ENCODE results near the gene ADGRD1. TPM values are rescaled to one million over a fixed set of nuclear protein-coding genes. Genes with fewer than 3 reads are reported as not detected.

ADGRD1 gene
- total and polyA plus RNA-seq, 2 of the 8 experiments (the other 6 are each of a cell fraction or from before 2014, with no cell fraction given) = 0.36 to 0.48 TPM

- Histone ChIP-seq H3K79me1 (ENCODE audit: low read depth, low read length) (no peaks in the 10 kb centered on the region), H4K5ac (ENCODE audit: insufficient read length, low read depth, low read length) (no peak overlapping the region), H4K8ac (ENCODE audit: extremely low read depth, insufficient read depth, low read length) (no peak overlapping the region), H3K4ac (replicated peaks; ENCODE audit: insufficient read length, low read depth, low read length) (no peak overlapping the region), H2BK15ac (ENCODE audit: low read length) (no peak overlapping the region), H3K27ac (ENCODE audit: low read depth, low read length) (no peak overlapping the region), H3K18ac (ENCODE audit: extremely low read depth, low read length) (no peak overlapping the region), H3K14ac (ENCODE audit: insufficient read length) (no peak overlapping the region), H3K4me2 (ENCODE audit: insufficient read depth in 1 of 2, low read depth in 2 of 2, low read length in 2 of 2) (no peak overlapping the region), H3K9me3 (ENCODE audit: insufficient read depth in 2 of 2, low read depth in 1 of 2, low read length in 1 of 2) (no peaks in the 10 kb centered on the region; a peak in 2 of 4 replicates), H2AK5ac (ENCODE audit: low read depth, low read length) (no peak overlapping the region), H2BK5ac (ENCODE audit: low read depth, low read length) (no peak overlapping the region), H2BK120ac (replicated peaks; ENCODE audit: low read depth, low read length) (no peak overlapping the region), H2AFZ (ENCODE audit: low read length) (no peak overlapping the region), H3K27me3 (replicated peaks in 1 of 4; ENCODE audit: control insufficient read depth in 3 of 4, extremely low read depth in 1 of 4, insufficient read depth in 3 of 4, low read length in 3 of 4) (no peaks in the 10 kb centered on the region), H4K20me1 (replicated peaks in 1 of 2; ENCODE audit: control insufficient read depth in 1 of 2, insufficient read depth in 2 of 2, low read length in 2 of 2) (no peaks in the 10 kb centered on the region), H3K9ac (replicated peaks in 1 of 4; ENCODE audit: extremely low read depth in 1 of 4, low read depth in 3 of 4, low read length in 3 of 4) (no peak overlapping the region), H3K23ac (ENCODE audit: insufficient read length) (no peak overlapping the region), H3K4me3 (ENCODE audit: extremely low read depth in 1 of 4, insufficient read depth in 2 of 4, low read depth in 3 of 4, low read length in 4 of 4) (no peak overlapping the region), H2BK20ac (ENCODE audit: low read length) (no peak overlapping the region), H3K56ac (replicated peaks; ENCODE audit: insufficient read length, low read depth, low read length) (no peak overlapping the region), H2BK12ac (ENCODE audit: low read depth, low read length) (no peak overlapping the region), H4K91ac (replicated peaks; ENCODE audit: insufficient read length, low read length) (no peak overlapping the region), H3K79me2 (ENCODE audit: control insufficient read depth in 1 of 2, insufficient read depth in 2 of 2, low read length in 2 of 2) (no peaks in the 10 kb centered on the region), H3K36me3 (ENCODE audit: control insufficient read depth in 2 of 4, insufficient read depth in 4 of 4, low read length in 3 of 4) (no peaks in the 10 kb centered on the region), H3K23me2 (ENCODE audit: low read depth, low read length) (no peaks in the 10 kb centered on the region), H3K4me1 (replicated peaks in 1 of 4; ENCODE audit: control insufficient read depth in 3 of 4, insufficient read depth in 4 of 4, low read length in 3 of 4) (no peaks in the 10 kb centered on the region)
- DNase-seq (ENCODE audit: low read depth in 1 of 2, low spot score in 2 of 2) (no peak), FAIRE-seq (no peak)
- ChIA-PET CTCF (ENCODE audit: partially characterized antibody) (interaction anchor here (1.7 kb wide), 1 partner anchor 29 kb away, joined by 5 read pairs; no protein-coding TSS in a partner anchor), POLR2A (ENCODE audit: partially characterized antibody) (no interaction called here)
- 96% methylated on average over 1 of the region's 3 CpGs; no CpG with 5 or more reads in 1 of the 2 experiments for WGBS, 2 experiments (ENCODE audit: extremely low coverage in 1 of 2, insufficient coverage in 1 of 2, insufficient read length in 1 of 2, insufficient replicate concordance in 2 of 2, low coverage in 1 of 2, low lambda C conversion rate in 2 of 2, missing lambda C conversion rate in 1 of 2)
- no peak for TF ChIP-seq NANOG (IDR thresholded peaks at IDR 0.05; ENCODE audit: insufficient read depth, low read depth, low read length, poor library complexity, severe bottlenecking)
- no peak for TF ChIP-seq CBX8 (IDR thresholded peaks at IDR 0.05; ENCODE audit: borderline replicate concordance, low read depth, low read length)
- TF ChIP-seq BACH1 (IDR thresholded peaks at IDR 0.05; ENCODE audit: low read length) = no peak
These were observed 122.6 kb downstream of the ADGRD1 start for GRCh38 chr12:131076296-131076695.

All from H1 (cell line).